ENCODE results near the gene MTSS2. TPM values are rescaled to one million over a fixed set of nuclear protein-coding genes. Genes with fewer than 3 reads are reported as not detected.

The MTSS2 gene
- total RNA-seq, 4 donors from 2014 or later = 74.9 to 238 (median 130) TPM

DNA sequence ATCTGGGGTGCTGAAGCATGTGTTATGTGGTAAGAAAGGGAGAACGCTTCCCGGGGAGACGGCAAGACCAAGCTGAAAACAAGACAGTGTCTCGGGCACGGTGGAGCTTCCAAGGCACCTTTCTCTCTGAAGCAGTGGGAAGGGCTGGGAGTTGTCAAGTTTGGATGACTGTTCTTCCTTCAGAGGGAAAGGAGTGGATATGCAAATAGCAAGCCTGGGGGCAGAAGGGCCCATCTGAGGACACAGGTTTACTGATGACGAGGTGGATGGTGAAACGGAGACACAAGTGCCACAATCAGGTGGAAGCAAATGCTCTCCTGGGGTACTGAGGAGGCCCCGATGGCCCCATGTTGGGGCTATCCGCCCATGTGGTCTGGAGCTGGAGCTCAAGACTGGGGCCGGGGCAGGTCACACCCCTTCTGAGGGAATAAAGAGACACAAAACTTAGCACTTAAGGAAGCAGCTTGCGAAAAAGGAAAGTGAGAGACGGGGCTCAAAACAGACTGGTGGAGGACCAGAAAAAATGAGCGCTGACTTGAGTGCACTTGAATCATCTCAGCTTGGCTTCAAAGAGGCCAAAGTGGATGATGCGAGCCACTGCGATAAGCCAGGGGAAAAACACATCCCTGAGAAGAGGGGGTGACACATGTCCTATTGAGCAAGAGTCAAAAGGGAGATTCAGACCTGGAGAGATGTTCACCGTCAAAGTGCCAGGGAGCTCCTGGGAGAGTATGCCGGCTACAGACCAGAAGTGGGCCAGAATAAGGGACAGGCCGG, 34.8 kb upstream of the MTSS2 start:
- Histone ChIP-seq H3K36me3 (peaks cover 0 to 28% (median 18%) of the 10 kb centered on the region in 4 donors), H3K27ac (replicated peaks in 1 of 4) (no peak overlapping the region), H3K9me3 (peaks cover 0 to 3% (median 0%) of the 10 kb centered on the region in 4 donors), H3K4me1 (peaks cover 21 to 39% (median 30%) of the 10 kb centered on the region in 4 donors), H3K4me3 (no peak overlapping the region), H3K27me3 (no peaks in the 10 kb centered on the region)
- no peak for TF ChIP-seq CTCF (IDR thresholded peaks at IDR 0.05)
- no peak for TF ChIP-seq EP300 (IDR thresholded peaks at IDR 0.05)
- no peak for TF ChIP-seq POLR2A (IDR thresholded peaks at IDR 0.05; ENCODE audit: low read depth)
- TF ChIP-seq POLR2AphosphoS5 (IDR thresholded peaks at IDR 0.05) = no peak
- intact Hi-C loops (cut with DNase I) = no loop called here
- WGBS = 96% methylated on average over 18 of the region's 18 CpGs
- DNase-seq (ENCODE audit: extremely low spot score) = no peak

GRCh38 chr16:70717065-70717464, 31.2 kb upstream of the MTSS2 start:
- 100% methylated on average over 9 of the region's 9 CpGs for WGBS
- peaks cover 0 to 3% (median 0%) of the 10 kb centered on the region in 4 donors for H3K9me3 ChIP-seq
- no peak for DNase-seq (ENCODE audit: extremely low spot score)
- H3K27me3 ChIP-seq = no peaks in the 10 kb centered on the region
- H3K4me3 ChIP-seq = no peak overlapping the region
- intact Hi-C loops (cut with DNase I) = no loop called here
- H3K27ac ChIP-seq (replicated peaks in 1 of 4) = peak overlapping the region; percentile 88 to 90 (median 89)
- no peak for TF ChIP-seq POLR2AphosphoS5 (IDR thresholded peaks at IDR 0.05)
- TF ChIP-seq CTCF (IDR thresholded peaks at IDR 0.05) = no peak
- TF ChIP-seq POLR2A (IDR thresholded peaks at IDR 0.05; ENCODE audit: low read depth) = no peak
- TF ChIP-seq EP300 (IDR thresholded peaks at IDR 0.05) = no peak
- H3K36me3 ChIP-seq = peaks cover 0 to 23% (median 16%) of the 10 kb centered on the region in 4 donors
- peaks cover 27 to 52% (median 51%) of the 10 kb centered on the region in 4 donors for H3K4me1 ChIP-seq

DNA sequence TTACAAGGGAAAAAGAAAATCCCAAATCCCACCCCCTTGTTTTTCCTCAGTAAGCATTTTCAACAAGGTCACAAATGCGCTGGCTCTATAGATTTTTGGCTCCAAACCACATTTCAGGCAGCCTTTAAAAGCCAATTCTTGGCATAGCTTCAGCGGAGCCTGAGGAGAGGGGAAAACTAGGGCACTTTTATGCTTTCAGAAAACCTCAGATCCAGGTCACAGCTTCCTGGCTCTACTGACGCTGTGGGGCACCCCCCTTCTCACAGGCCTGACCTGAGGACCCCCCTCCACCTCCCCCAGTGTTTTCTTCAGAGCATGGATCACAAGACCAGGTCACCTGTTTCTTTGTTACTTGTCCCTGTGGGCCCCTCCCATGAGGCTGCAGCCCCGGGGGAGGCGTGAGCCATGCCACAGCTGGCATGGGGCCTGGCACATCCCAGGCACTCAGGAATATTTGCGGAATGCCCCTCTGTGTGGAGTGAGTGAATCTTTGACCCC, 30.1 kb upstream of the MTSS2 start:
- H3K4me3 ChIP-seq = peak overlapping the region; percentile 10 to 20 (median 11)
- WGBS = 57% methylated on average over 5 of the region's 6 CpGs

DNA sequence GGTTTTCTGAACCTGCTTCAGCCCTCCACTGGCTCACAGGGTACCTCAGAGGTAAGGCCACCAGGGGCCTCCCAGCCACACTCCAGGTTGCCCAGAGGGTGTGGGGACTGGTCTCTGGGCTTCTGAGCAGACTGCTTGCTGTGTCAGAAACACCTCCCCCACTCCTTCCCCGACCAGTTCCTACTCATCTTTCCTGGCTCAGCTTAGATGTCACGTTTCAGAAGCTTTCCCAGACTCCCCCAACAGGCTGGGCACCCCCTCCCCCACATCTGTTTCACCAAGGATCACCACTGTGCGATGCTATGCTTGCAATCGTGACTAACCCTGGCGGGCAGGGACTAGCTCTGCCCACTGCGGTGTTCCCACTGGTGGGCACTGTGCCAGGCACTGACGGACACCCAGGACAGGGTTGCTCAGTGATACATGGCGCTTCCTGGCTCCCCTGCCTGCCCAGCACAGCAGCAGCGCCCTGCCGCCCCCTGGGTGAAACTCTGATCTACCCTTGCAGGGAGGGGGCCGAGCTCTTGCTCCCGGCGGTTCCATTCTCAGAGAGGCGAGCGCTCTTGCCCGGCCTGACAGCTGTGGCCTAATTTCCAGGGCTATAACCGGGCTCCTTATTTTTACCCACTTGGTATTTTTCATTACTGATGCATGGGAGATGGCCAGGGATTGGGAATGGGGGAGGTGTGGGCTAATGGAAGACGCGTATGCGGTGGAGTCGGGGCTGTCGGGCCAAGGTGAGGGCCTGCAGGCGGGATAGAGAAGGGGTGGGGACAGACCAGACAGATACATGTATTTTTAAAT, 29.4 kb upstream of the MTSS2 start:
- Histone ChIP-seq H3K27me3 (no peaks in the 10 kb centered on the region), H3K9me3 (peaks cover 0 to 3% (median 0%) of the 10 kb centered on the region in 4 donors), H3K4me3 (peak overlapping the region; percentile 10 to 20 (median 11)), H3K36me3 (peaks cover 0 to 8% (median 5%) of the 10 kb centered on the region in 4 donors), H3K27ac (replicated peaks in 1 of 4) (peak overlapping the region; percentile 88 to 90 (median 89)), H3K4me1 (peaks cover 27 to 68% (median 64%) of the 10 kb centered on the region in 4 donors)
- intact Hi-C loops (cut with DNase I) = no loop called here
- 56% methylated on average over 23 of the region's 23 CpGs for WGBS
- no peak for DNase-seq (ENCODE audit: extremely low spot score)
- TF ChIP-seq POLR2A (IDR thresholded peaks at IDR 0.05; ENCODE audit: low read depth) (no peak), POLR2AphosphoS5 (IDR thresholded peaks at IDR 0.05) (peak; percentile 61 to 81)

More for the DNA sequence above, 30.1 kb upstream of the MTSS2 start:
- no peak for DNase-seq (ENCODE audit: extremely low spot score)
- no peaks in the 10 kb centered on the region for H3K27me3 ChIP-seq
- H3K27ac ChIP-seq (replicated peaks in 1 of 4) = peak overlapping the region; percentile 88 to 90 (median 89)
- intact Hi-C loops (cut with DNase I) = no loop called here
- peaks cover 0 to 14% (median 11%) of the 10 kb centered on the region in 4 donors for H3K36me3 ChIP-seq
- H3K4me1 ChIP-seq = peaks cover 27 to 62% (median 60%) of the 10 kb centered on the region in 4 donors
- TF ChIP-seq POLR2AphosphoS5 (IDR thresholded peaks at IDR 0.05) (peak in 1 of 2 donors; percentile 29), POLR2A (IDR thresholded peaks at IDR 0.05; ENCODE audit: low read depth) (no peak)
- peaks cover 0 to 3% (median 0%) of the 10 kb centered on the region in 4 donors for H3K9me3 ChIP-seq

GRCh38 chr16:70714581-70715054, 28.8 kb upstream of the MTSS2 start:
- DNase-seq (ENCODE audit: extremely low spot score) = no peak
- peaks cover 0 to 1% (median under 1%) of the 10 kb centered on the region in 4 donors for H3K36me3 ChIP-seq
- H3K4me3 ChIP-seq = no peak overlapping the region
- WGBS = 57% methylated on average over 10 of the region's 10 CpGs
- intact Hi-C loops (cut with DNase I) = no loop called here
- H3K27me3 ChIP-seq = no peaks in the 10 kb centered on the region
- peaks cover 33 to 74% (median 70%) of the 10 kb centered on the region in 4 donors for H3K4me1 ChIP-seq
- peak overlapping the region; percentile 88 to 90 (median 89) for H3K27ac ChIP-seq (replicated peaks in 1 of 4)
- TF ChIP-seq CTCF (IDR thresholded peaks at IDR 0.05) = no peak
- no peak for TF ChIP-seq POLR2A (IDR thresholded peaks at IDR 0.05; ENCODE audit: low read depth)
- H3K9me3 ChIP-seq = peaks cover 0 to 2% (median 0%) of the 10 kb centered on the region in 4 donors

Measured in esophagus muscularis mucosa (tissue), 4 donors.